Right atrium auricular region (tissue), 2 donors: Measurements from ENCODE around the gene PTPN1. TPM values are rescaled to one million over a fixed set of nuclear protein-coding genes. Genes with fewer than 3 reads are reported as not detected.

ENCODE experiments used
- DNase-seq: peaks from one replicate; pipeline ENCODE4 v3.0.0-alpha.2; 2019; ENCODE audit warnings: low spot score
- H3K27ac ChIP-seq, 2 donors: fragments of 200-600 bp; sonication (generic); 1 replicate in 1 of 2; 2 replicates in 1 of 2; pipeline ENCODE4 v1.5.1; 2016 to 2019
- H3K27me3 ChIP-seq, 2 donors: fragments of 200-600 bp; sonication (generic); one replicate each; pipeline versions ENCODE4 v1.5.1 to v1.6.0; 2017 to 2019
- H3K36me3 ChIP-seq: fragments of 200-600 bp; sonication (generic); one replicate; pipeline ENCODE4 v1.5.1; 2016
- H3K4me1 ChIP-seq, 2 donors: fragments of 200-600 bp; sonication (generic); one replicate each; pipeline versions ENCODE4 v1.5.1 to v1.6.0; 2017 to 2019
- H3K4me3 ChIP-seq, 2 donors: fragments of 200-600 bp; sonication (generic); 1 replicate in 1 of 2; 2 replicates in 1 of 2; pipeline ENCODE4 v1.5.1; 2017 to 2019; ENCODE audit warnings: mild to moderate bottlenecking in 1 of 2, moderate library complexity in 1 of 2
- H3K9me3 ChIP-seq, 2 donors: fragments of 200-600 bp; sonication (generic); one replicate each; pipeline ENCODE4 v1.5.1; 2019
- total RNA-seq, 2 donors: library from RNA; depleted of rRNA; stranded (reverse); fragments of >200 nt; gene quantifications; one replicate each; pipeline ENCODE4 v1.1.0, GENCODE V29; 2016
- TF ChIP-seq, protein P1 (sequence below), 2 donors: fragments of 200-600 bp; sonication (generic); IDR thresholded peaks; one replicate each; pipeline ENCODE4 v1.5.1; 2019; ENCODE audit warnings: antibody characterized with exemption in 2 of 2

The PTPN1 gene
- total RNA-seq, 2 donors from 2014 or later, result 28.1 to 38.7 TPM

DNA sequence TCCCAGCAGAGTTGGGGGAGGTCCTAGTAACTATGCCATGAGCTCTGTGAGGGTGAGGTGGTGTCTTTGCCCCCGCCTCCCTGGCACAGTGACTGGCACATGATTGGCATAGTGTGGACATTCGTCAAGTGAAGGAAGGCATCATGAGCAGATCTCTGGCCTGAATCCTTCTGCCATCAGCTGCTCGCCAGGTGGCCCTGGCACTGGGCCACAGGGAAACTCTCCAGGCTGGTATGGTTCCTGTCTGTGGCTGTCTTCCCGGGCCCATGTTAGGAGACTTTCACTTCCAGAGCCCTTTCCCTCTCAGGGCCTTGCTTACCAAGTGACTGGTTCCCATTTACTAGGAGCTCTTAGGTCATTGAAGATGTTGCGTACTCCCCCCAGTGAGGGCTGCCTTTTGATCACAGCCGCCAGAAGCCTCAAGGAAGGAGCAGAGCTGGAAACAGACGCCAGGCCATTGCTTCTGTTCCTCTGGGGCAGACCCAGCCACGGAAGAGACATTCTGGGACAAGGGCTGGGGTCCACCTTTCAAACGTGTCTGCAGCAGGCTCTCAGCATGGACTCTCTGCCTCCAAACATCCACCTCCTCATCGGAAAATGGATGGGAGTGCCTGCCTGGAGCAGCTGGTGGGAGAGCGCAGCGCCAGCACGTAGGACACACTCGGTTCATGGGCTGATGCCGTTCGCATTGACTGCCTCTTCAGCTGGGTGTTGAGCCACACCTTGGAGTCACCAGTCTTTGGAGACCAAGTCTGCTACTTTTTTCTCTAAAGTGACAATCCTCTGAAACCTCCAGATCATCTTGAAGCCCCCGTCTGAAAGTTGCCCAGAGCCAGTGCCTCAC is 67.2 kb downstream of the PTPN1 start:
- H3K27ac ChIP-seq, result peak overlapping the region; percentile 77 to 90
- no peaks in the 10 kb centered on the region for H3K9me3 ChIP-seq
- no peaks in the 10 kb centered on the region for H3K27me3 ChIP-seq
- TF ChIP-seq, protein P1, sequence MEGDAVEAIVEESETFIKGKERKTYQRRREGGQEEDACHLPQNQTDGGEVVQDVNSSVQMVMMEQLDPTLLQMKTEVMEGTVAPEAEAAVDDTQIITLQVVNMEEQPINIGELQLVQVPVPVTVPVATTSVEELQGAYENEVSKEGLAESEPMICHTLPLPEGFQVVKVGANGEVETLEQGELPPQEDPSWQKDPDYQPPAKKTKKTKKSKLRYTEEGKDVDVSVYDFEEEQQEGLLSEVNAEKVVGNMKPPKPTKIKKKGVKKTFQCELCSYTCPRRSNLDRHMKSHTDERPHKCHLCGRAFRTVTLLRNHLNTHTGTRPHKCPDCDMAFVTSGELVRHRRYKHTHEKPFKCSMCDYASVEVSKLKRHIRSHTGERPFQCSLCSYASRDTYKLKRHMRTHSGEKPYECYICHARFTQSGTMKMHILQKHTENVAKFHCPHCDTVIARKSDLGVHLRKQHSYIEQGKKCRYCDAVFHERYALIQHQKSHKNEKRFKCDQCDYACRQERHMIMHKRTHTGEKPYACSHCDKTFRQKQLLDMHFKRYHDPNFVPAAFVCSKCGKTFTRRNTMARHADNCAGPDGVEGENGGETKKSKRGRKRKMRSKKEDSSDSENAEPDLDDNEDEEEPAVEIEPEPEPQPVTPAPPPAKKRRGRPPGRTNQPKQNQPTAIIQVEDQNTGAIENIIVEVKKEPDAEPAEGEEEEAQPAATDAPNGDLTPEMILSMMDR (IDR thresholded peaks at IDR 0.05), result no peak
- H3K4me3 ChIP-seq, result no peak overlapping the region
- peaks cover 0 to 45% of the 10 kb centered on the region in 2 donors for H3K4me1 ChIP-seq
- H3K36me3 ChIP-seq, result peaks cover 69% of the 10 kb centered on the region
- DNase-seq, result no peak

DNA sequence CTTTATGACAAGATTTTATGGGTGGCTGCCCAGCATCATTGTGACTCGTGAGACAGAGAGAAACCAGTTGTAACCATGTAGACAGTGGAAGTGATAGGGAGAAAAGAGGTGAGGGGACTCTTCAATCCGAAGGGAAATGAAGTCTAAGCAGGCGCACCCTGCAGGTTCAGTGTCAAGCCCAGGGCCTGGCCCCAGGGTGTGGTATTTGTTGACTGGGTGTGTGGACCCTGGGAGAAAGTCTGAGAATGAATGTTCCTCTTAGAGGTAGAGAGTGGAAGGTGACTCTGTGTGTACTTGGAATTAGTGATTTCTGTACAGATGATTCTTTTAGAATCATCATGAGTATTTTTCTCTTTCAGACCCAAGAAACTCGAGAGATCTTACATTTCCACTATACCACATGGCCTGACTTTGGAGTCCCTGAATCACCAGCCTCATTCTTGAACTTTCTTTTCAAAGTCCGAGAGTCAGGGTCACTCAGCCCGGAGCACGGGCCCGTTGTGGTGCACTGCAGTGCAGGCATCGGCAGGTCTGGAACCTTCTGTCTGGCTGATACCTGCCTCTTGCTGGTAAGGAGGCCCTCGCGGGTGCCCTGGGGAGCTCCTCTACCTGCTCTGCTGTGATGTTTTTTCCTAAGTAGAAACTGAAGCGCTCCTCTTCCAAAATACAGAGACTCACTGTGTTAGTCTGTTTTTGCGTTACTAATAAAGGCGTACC is 68.0 kb downstream of the PTPN1 start:
- Histone ChIP-seq H3K4me3 (no peak overlapping the region), H3K27me3 (no peaks in the 10 kb centered on the region), H3K36me3 (peaks cover 77% of the 10 kb centered on the region), H3K9me3 (no peaks in the 10 kb centered on the region), H3K27ac (peak overlapping the region; percentile 77 to 90), H3K4me1 (peaks cover 0 to 37% of the 10 kb centered on the region in 2 donors)
- DNase-seq, result no peak
- TF ChIP-seq, protein P1 (IDR thresholded peaks at IDR 0.05), result no peak

DNA sequence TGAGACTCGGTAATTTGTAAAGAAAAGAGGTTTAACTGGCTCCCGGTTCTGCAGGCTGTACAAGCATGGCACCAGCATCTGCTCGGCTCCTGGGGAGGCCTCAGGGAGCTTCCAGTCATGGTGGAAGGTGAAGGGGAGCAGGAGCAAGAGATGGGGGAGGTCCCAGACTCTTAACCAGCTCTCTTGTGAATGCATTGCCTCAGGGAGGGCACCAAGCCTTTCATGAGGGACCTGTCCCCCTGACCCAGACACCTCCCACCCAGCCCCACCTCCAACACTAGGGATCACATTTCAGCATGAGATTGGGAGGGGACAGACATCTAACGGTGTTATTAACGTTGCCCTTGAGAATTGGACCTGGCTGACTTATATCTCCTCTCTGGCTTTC is 68.6 kb downstream of the PTPN1 start:
- peaks cover 82% of the 10 kb centered on the region for H3K36me3 ChIP-seq
- peak overlapping the region in 1 of 2 donors; percentile 77 for H3K27ac ChIP-seq
- no peaks in the 10 kb centered on the region for H3K9me3 ChIP-seq
- no peaks in the 10 kb centered on the region for H3K27me3 ChIP-seq
- no peak for DNase-seq
- peaks cover 0 to 31% of the 10 kb centered on the region in 2 donors for H3K4me1 ChIP-seq
- no peak overlapping the region for H3K4me3 ChIP-seq
- TF ChIP-seq, protein P1 (IDR thresholded peaks at IDR 0.05), result no peak

DNA sequence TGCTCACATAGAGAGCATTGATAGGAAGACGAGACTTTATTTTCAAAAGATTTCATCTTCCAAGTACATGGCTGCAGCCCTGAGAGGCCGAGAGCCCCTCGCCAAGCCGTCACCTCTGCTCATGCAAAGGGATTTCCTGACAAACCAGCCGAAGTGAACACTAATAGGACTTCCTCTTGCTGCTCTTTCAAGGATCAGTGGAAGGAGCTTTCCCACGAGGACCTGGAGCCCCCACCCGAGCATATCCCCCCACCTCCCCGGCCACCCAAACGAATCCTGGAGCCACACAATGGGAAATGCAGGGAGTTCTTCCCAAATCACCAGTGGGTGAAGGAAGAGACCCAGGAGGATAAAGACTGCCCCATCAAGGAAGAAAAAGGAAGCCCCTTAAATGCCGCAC is 69.3 kb downstream of the PTPN1 start:
- Histone ChIP-seq H3K36me3 (peaks cover 82% of the 10 kb centered on the region), H3K4me3 (no peak overlapping the region), H3K9me3 (no peaks in the 10 kb centered on the region), H3K27me3 (no peaks in the 10 kb centered on the region), H3K4me1 (peaks cover 0 to 25% of the 10 kb centered on the region in 2 donors), H3K27ac (no peak overlapping the region)
- TF ChIP-seq, protein P1 (IDR thresholded peaks at IDR 0.05), result no peak
- no peak for DNase-seq

DNA sequence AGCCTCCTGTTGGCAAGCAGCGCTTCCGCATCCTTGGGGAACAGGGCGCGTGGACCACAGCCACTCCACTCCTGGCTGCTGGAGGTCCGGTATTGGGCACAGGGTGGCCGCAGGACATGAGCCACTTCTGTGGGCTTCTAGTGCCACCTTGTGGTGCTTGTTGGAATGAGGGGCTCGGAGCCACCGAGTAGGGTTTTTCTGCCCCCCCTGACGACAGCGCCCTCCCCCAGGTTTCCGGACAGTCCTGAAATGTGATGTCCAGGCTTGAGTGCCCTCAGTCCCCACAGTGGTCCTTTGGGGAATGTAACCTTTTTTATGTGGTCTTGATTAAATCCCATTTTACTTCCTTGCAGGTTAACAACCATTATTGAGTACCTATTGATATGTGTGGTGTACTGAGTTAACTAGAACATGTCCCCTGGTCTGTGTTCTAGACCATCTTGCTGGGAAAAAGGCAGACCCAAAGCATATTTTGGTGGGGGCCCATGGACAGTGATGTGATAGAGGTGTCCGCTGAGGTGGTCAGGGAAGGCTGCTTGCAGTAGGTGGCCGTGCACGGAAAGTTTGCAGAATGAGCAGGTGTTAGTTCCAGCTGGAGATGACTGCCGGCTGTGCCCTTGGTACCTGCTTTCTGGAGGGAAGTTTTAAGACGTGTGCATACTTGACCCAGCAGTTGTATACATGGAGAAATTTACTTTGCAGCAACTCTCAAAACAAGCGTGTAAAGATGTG is 70.0 kb downstream of the PTPN1 start:
- Histone ChIP-seq H3K9me3 (no peaks in the 10 kb centered on the region), H3K4me3 (no peak overlapping the region), H3K27ac (no peak overlapping the region), H3K36me3 (peaks cover 82% of the 10 kb centered on the region), H3K4me1 (peaks cover 0 to 24% of the 10 kb centered on the region in 2 donors), H3K27me3 (no peaks in the 10 kb centered on the region)
- TF ChIP-seq, protein P1 (IDR thresholded peaks at IDR 0.05), result peak; percentile 61 to 89
- peak; percentile 74 for DNase-seq
